GM21360 (cell line): Measurements from ENCODE around the gene BANK1.

Experiments used
- ATAC-seq: cut with Tn5 transposase; IDR thresholded peaks from one replicate; pipeline ENCODE4 v1.9.1; 2021; ENCODE audit warnings: mild to moderate bottlenecking, moderate library complexity; ENCODE audit not compliant: unreplicated experiment

The BANK1 gene

GRCh38 chr4:102104278-102104677, 313.7 kb downstream of the BANK1 start:
- ATAC-seq = no peak

- ATAC-seq = no peak
Measured at GRCh38 chr4:102105983-102106382, 315.5 kb downstream of the BANK1 start.

- no peak for ATAC-seq
Measured at GRCh38 chr4:102114118-102114630, 323.6 kb downstream of the BANK1 start.

- ATAC-seq = no peak
Measured at GRCh38 chr4:102116121-102116520, 325.6 kb downstream of the BANK1 start.

- no peak for ATAC-seq
Measured at GRCh38 chr4:102120846-102121245, 330.3 kb downstream of the BANK1 start.
